Activated T-helper 17 cell treated with anti-CD3 and anti-CD28 coated beads, Interleukin-2, amount 50 U/mL, for 72 hours (primary cell): ENCODE data around the gene GTPBP1. TPM values are rescaled to one million over a fixed set of nuclear protein-coding genes. Genes with fewer than 3 reads are reported as not detected.

ENCODE experiments used
- ATAC-seq: fragments of 150-1000 bp; cut with Tn5 transposase; replicated peaks from 2 replicates; pipeline ENCODE4 v1.10.0; 2021; ENCODE audit warnings: mild to moderate bottlenecking, moderate library complexity
- H3K27ac Mint-ChIP-seq: one replicate; pipeline ENCODE4 v1.8.0; 2022; ENCODE audit warnings: mixed read lengths
- H3K27me3 Mint-ChIP-seq: one replicate; pipeline ENCODE4 v1.8.0; 2022; ENCODE audit warnings: mixed read lengths
- H3K36me3 Mint-ChIP-seq: one replicate; pipeline ENCODE4 v1.8.0; 2022; ENCODE audit warnings: low read depth, mild to moderate bottlenecking, mixed read lengths
- H3K4me1 Mint-ChIP-seq: one replicate; pipeline ENCODE4 v1.8.0; 2022; ENCODE audit warnings: mixed read lengths
- H3K4me3 Mint-ChIP-seq: one replicate; pipeline ENCODE4 v1.8.0; 2022; ENCODE audit warnings: mild to moderate bottlenecking, mixed read lengths
- H3K9me3 Mint-ChIP-seq: one replicate; pipeline ENCODE4 v1.8.0; 2022; ENCODE audit warnings: mixed read lengths
- total RNA-seq, 2 donors: library from RNA; stranded (reverse); gene quantifications; one replicate each; pipeline ENCODE4 v1.2.3, GENCODE V29; 2022

The GTPBP1 gene
- total RNA-seq, 2 donors from 2014 or later = 70.6 to 92.3 TPM

DNA sequence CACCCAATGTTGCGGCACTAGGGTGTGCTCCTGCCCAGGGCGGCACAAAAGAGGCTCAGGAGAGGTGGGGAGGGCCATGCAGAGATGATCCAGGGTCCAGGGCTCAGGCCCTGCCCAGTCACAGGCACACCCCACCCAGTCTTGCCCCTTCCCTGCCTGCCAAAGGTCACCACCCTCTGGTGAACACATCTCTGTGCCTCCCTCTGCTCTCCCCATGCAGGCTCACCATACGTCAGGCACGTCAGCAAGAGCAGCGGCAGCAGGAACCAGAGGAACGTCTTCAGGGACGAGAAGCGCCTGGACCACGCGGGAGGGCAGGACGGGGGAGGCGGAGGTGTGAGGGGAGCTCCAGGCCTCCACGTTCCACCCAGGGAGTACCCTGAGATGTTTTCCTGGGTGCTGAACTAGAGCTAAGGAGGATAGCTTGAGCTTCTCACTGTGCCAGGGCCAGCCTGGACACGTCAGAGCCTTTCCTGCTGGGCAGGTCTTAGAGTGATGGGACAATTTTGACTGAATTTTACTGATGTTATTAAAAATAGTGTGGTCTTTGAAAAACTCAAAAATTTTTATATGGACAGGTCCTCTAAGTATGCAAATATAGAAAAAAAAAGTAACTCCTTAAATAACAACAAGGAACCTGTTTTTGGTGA is 42.9 kb downstream of the GTPBP1 start:
- Mint-ChIP-seq H3K36me3 (peaks cover 100% of the 10 kb centered on the region), H3K27ac (peak overlapping the region; percentile 59), H3K4me1 (peaks cover 14% of the 10 kb centered on the region), H3K27me3 (no peaks in the 10 kb centered on the region), H3K4me3 (no peak overlapping the region), H3K9me3 (no peaks in the 10 kb centered on the region)
- ATAC-seq = no peak

DNA sequence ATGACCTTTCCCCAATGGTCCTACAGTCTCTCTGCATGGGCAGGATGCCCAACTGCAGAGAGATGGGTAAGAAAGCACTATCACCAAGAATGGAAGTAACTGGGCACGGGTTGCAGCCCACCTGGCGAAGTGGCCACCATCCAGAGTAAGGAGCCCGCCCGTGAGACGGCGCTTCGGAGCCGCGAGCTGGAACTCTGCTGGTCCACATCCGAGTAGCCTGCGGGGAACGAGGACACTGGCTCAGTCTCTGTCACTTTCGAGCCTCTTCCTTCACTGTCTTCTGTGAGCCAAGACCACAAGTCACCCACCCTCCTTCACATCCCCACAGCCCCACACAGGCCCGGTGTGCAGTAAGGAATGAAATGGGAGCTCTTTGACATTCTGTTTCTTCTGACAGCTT is 44.4 kb downstream of the GTPBP1 start:
- ATAC-seq = no peak
- peak overlapping the region; percentile 88 for H3K4me3 Mint-ChIP-seq
- H3K36me3 Mint-ChIP-seq = peaks cover 100% of the 10 kb centered on the region
- no peaks in the 10 kb centered on the region for H3K27me3 Mint-ChIP-seq
- H3K9me3 Mint-ChIP-seq = no peaks in the 10 kb centered on the region
- H3K4me1 Mint-ChIP-seq = peaks cover 14% of the 10 kb centered on the region
- H3K27ac Mint-ChIP-seq = no peak overlapping the region

DNA sequence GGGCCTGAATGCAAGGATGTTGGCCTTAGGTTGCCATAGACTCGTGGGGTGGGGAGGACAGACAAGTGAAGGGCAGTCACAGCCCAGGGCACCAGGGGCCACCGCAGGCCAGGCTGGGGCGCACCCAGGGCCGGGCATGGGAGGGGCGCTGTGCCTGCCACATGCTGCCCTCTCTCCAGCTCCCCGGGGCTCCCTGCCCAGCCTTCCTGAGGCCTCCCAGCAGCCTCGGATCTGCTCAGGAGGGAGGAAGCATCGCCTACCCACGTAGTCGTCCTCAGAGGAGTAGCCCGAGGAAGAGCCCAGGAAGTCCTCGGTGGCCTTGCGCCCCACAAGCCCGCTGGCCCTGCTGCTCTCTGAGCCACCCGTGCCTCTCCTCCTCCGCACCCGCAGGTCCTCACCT is 44.9 kb downstream of the GTPBP1 start:
- Mint-ChIP-seq H3K27me3 (no peaks in the 10 kb centered on the region), H3K4me3 (peak overlapping the region; percentile 88), H3K27ac (no peak overlapping the region), H3K9me3 (no peaks in the 10 kb centered on the region), H3K4me1 (peaks cover 14% of the 10 kb centered on the region), H3K36me3 (peaks cover 97% of the 10 kb centered on the region)
- ATAC-seq = no peak

DNA sequence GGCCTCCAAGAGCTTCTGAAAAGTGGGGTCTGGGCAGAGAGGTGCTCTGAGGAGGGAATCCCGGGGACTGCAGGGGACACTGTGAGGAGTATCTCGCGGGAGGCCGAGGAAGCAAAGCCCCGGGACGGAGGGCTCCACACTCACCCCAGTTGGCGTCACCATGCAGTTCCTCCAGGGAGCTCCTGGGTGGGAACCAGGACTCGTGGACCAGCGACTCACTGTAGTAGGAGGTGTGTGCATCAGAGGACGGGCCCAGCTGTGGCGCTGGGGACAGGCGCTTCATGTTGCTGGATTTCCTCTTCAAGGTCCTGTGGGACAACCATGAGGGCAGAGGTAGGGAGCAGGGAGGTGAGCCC is 45.3 kb downstream of the GTPBP1 start:
- H3K4me1 Mint-ChIP-seq = peaks cover 14% of the 10 kb centered on the region
- H3K4me3 Mint-ChIP-seq = peak overlapping the region; percentile 88
- H3K36me3 Mint-ChIP-seq = peaks cover 93% of the 10 kb centered on the region
- no peaks in the 10 kb centered on the region for H3K9me3 Mint-ChIP-seq
- H3K27me3 Mint-ChIP-seq = no peaks in the 10 kb centered on the region
- peak overlapping the region; percentile 93 for H3K27ac Mint-ChIP-seq
- no peak for ATAC-seq

DNA sequence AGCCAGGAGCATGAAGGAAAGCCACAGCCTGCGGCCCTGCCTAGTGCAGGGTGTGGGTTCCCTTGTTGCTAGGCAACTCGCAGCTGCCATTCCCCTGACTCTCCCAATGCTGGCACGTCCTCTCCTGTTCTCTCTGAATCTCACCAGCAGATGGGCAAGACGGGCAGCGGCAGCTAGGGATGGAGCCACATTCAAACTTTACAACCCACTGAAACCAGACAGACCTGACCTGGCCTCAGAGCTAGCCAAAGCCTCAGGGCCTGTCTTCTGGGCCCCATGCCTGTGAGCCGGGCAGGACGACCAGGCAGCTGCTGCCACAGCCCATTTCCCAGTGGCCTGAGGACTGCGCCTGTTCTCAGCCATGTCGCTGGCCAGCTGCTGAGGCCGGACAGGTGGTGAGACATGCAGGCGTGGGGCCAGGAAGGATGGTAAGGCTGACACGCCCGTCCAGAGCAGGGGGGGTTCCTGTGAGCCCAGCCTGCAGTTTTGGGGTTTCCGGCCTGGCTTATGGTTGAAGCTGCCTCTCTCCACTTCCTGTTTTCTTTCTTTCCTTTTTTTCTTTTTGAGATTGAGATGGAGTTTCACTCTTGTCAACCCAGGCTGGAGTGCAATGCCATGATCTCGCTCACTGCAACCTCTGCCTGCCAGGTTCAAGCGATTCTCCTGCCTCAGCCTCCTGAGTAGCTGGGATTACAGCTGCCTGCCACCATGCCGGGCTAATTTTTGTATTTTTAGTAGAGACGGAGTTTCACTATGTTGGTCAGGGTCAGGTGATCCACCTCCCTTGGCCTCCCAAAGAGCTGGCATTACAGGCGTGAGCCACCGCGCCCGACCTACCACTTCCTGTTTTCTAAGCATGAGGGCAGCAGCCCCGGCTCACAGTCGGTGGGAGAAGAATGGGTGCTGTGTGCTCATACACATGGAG is 45.9 kb downstream of the GTPBP1 start:
- Mint-ChIP-seq H3K27ac (peak overlapping the region; percentile 93), H3K27me3 (no peaks in the 10 kb centered on the region), H3K9me3 (no peaks in the 10 kb centered on the region), H3K36me3 (peaks cover 90% of the 10 kb centered on the region), H3K4me3 (peak overlapping the region; percentile 88), H3K4me1 (peaks cover 16% of the 10 kb centered on the region)
- ATAC-seq = peak; percentile 45

DNA sequence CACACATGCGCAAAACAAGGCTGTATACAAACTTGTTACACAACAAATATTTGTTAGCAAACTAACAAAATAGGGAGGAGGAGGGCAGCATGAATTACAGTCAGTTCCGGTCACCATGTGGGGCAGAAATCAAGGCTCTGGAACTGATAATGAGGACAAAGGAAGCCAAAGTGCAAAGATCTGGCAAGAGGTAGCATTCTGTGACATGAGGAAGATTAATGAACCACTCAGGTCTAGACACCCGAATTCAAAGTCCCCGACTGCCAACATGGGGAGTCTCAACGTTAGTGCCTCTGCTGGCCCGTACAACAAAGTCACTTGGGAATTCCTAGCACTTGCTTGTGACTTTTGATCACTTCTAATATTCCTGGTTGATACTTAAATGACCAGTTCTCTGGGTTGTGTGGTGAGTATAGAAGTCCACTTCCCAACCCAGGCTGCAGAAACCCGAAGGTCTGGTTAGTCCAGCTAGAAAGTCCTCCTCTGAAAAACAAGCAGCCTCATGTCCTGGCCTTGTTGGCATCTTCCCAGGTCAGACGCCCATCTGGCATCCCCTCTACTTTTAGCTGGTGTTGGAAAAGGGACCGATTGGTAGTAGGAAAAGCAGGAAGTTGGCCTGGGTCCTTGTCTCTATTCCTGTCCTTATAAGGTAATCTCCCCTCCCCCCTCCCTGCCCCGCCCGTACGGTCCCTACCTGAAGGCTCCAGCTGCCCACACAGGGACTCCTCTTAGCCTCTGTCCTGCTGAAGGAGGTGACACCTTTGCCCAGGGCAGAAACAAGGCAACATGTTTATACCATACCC is 48.4 kb downstream of the GTPBP1 start:
- H3K36me3 Mint-ChIP-seq = peaks cover 67% of the 10 kb centered on the region
- no peaks in the 10 kb centered on the region for H3K9me3 Mint-ChIP-seq
- H3K4me3 Mint-ChIP-seq = peak overlapping the region; percentile 88
- peak overlapping the region; percentile 93 for H3K27ac Mint-ChIP-seq
- H3K4me1 Mint-ChIP-seq = peaks cover 31% of the 10 kb centered on the region
- ATAC-seq = peak; percentile 18
- H3K27me3 Mint-ChIP-seq = no peaks in the 10 kb centered on the region

DNA sequence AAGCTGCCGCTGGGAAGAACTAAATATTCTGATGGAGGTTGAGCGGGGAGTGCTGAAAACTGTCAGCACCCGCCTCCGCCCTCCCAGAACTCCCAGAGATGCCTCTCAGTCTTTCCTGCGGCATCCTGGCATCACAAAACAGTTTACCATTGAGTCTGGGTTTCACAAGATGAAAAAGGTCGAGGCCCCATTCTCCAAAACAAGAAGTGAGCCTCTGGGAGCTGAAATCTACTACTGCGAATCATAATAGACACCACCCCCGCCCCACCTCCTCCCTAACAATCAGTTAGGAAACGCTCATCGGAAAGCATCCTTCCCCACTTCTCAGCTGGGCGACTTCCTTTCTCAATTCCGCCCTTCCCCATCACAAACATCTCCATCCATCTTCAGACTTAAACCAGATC is 49.0 kb downstream of the GTPBP1 start:
- Mint-ChIP-seq H3K27ac (peak overlapping the region; percentile 93), H3K27me3 (no peaks in the 10 kb centered on the region), H3K4me3 (peak overlapping the region; percentile 88), H3K4me1 (peaks cover 31% of the 10 kb centered on the region), H3K36me3 (peaks cover 61% of the 10 kb centered on the region), H3K9me3 (no peaks in the 10 kb centered on the region)
- ATAC-seq = peak; percentile 9

DNA sequence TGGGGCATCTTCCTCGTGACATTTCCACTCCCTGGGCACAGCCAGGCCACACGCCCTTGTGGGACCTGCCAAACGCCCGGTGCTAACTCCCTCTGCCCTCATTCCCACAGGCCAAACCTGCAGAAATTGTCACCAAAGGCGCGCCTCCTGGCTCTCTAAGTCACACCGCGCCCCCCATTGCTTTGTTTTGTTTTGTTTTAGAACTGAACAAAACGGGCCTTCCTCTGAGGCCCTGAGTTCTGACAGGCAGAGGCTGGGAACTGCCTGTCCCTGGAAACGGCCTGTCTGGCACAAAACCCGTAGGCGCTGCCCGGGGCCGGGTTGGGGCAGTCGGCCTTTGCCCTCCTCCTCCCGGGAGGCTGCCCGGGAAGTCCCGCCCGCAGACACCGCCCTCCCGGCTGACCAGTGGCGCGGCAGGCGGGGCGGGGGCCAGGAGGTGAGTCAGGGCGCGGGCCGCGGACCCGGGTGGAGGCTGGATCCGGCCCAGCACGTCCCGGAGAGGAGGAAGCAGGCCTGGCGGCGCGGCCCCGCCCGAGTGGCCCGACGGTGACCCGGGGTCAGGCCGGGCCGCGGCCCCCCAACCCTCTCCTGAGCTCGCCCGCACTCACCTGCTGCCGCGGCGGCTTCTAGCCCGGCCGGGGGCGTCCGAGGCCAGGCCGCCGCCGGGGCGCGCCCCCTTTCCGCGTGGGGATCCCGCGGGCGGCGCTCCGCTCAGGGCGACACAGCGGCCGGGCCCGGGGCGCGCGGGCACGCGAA is 49.6 kb downstream of the GTPBP1 start:
- ATAC-seq = peak; percentile 48

DNA sequence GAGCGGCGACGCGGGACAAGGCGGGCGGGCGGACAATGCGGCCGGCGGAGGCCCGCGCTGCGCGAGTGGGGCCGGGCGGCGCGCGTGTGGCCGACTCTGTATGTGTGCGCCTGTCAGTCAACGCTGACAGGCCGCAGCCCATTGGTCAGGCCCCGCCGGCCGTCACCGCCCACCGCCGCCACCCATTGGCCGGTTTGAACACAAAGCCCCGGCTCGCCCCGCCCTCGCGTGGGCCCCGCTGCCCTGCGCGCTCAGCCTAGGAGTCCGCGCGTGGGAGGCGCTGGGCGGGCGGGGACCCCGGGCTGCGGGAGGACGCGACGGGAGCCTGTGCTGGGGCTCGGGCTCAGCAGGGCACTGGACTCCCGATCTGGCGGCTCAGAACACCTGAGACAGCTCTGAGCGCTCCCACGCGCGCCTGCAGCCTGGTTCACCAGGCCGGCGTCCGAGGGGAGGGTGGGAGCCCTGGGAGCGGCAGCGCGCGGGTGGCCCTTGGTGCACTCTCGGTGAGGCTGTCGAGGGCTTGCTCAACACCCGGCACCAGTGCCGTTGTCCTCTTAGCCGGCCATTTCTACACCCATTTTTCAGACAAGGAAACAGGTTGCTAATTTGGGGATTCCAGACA is 50.3 kb downstream of the GTPBP1 start, which contains the start of gene SUN2:
TSS of gene SUN2 (minus strand) at position 88 of the 622 bp plus-strand sequence. CDS start 3,370 bp downstream, outside the sequence.
- H3K4me1 Mint-ChIP-seq = peaks cover 31% of the 10 kb centered on the region

More for the DNA sequence above, 49.6 kb downstream of the GTPBP1 start:
- Mint-ChIP-seq H3K27ac (peak overlapping the region; percentile 93), H3K9me3 (no peaks in the 10 kb centered on the region), H3K4me3 (peak overlapping the region; percentile 98), H3K4me1 (peaks cover 31% of the 10 kb centered on the region), H3K27me3 (no peaks in the 10 kb centered on the region), H3K36me3 (peaks cover 55% of the 10 kb centered on the region)

DNA sequence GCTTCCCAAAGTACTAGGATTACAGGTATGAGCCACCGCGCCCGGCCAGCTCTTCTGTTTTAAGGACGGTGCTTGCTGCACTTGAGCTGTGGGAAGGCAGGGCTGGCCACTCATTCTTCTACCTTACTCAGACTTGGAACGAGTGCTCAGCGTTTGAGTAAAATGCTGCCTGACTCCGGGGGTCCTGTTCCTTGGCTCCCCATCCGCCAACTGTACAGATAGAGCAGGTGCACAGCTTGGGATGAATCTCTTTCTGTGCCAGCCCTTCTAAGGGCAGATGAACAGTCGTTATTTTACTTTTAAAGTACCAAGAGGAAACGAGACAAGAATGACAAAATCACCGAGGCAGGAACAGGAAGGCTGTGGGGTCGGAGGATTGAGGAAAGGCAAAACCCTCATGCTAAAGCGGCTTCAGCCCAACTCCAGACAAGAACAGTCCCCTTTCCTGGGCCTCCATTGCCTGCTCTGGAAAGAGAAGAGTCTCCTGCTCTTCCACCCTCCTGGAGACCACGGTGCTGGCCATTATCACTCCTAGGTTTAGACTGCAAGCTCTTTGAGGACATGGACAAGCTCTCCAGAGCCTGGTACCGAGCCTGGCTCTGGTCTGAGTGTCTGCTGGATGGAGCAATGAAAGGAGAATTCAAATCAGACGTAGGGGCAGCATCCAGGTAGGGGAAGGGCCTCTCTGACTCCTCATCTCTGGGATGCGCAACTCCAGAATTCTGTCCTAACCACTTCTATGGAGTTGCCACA is 51.1 kb downstream of the GTPBP1 start:
- ATAC-seq = peak; percentile 5
- Mint-ChIP-seq H3K27me3 (no peaks in the 10 kb centered on the region), H3K36me3 (peaks cover 39% of the 10 kb centered on the region), H3K4me3 (peak overlapping the region; percentile 98), H3K4me1 (peaks cover 24% of the 10 kb centered on the region), H3K27ac (peak overlapping the region; percentile 96), H3K9me3 (no peaks in the 10 kb centered on the region)

More for the DNA sequence above, 50.3 kb downstream of the GTPBP1 start, which contains the start of gene SUN2:
- no peaks in the 10 kb centered on the region for H3K27me3 Mint-ChIP-seq
- peak; percentile 76 for ATAC-seq
- peak within 1 kb of the TSS; percentile 98 for H3K4me3 Mint-ChIP-seq
- H3K9me3 Mint-ChIP-seq = no peaks in the 10 kb centered on the region
- peaks cover 48% of the 10 kb centered on the region for H3K36me3 Mint-ChIP-seq
- H3K27ac Mint-ChIP-seq = peak within 1 kb of the TSS; percentile 96

DNA sequence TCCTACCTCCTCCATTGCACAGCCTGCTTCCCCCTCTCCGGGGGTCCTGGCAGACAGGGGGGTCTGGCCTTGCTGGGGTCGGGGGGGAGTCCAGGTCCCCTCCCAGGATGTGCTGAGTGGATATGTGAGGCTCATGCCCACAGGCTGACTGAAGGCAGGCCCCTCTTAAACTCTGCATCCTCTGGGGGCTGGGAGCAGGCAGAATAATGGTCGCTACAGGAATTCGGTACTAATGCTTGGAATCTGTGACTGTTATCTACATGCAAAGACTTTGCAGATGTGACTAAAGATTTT is 51.7 kb downstream of the GTPBP1 start:
- Mint-ChIP-seq H3K36me3 (peaks cover 34% of the 10 kb centered on the region), H3K9me3 (no peaks in the 10 kb centered on the region), H3K4me3 (peak overlapping the region; percentile 98), H3K27me3 (no peaks in the 10 kb centered on the region), H3K27ac (peak overlapping the region; percentile 96), H3K4me1 (peaks cover 19% of the 10 kb centered on the region)
- ATAC-seq = no peak

DNA sequence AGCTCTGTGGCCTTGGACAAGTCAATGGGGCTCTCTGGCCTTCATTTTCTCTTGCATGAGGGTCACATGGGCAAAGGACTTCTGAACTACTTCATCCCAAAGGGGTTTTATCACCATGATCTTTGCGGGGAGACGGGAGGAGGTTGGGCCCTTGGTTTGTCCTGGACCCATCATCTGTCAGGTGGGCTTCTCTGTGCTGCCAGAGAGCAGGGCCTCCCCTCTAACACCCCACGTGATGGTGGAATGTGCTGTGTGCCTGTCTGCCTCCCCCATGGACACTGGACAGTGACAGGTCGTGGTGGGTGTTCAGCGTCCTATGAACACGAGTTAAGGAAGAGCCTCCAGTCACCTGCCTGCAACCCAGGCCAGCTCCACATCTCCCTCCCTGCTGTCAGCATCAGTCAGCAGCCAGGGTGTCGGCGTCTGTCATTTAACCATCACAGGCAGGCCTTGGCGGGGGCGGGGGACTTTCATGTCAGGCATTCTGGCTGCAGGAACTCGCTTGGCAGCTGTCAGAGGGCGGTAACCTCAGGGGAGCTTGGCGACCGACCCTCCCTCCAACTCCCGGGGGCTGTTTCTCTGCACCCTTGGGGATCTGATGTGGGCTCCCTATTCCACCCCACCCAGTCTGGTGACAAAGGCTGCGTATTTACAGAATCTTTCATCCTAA is 52.7 kb downstream of the GTPBP1 start:
- peaks cover 24% of the 10 kb centered on the region for H3K36me3 Mint-ChIP-seq
- ATAC-seq = peak; percentile 27
- H3K9me3 Mint-ChIP-seq = no peaks in the 10 kb centered on the region
- H3K27ac Mint-ChIP-seq = peak overlapping the region; percentile 96
- H3K4me1 Mint-ChIP-seq = peaks cover 17% of the 10 kb centered on the region
- peak overlapping the region; percentile 98 for H3K4me3 Mint-ChIP-seq
- no peaks in the 10 kb centered on the region for H3K27me3 Mint-ChIP-seq
